Right lobe of liver (tissue), 6 donors: ENCODE results near the gene UBE2QL1. TPM values are rescaled to one million over a fixed set of nuclear protein-coding genes. Genes with fewer than 3 reads are reported as not detected.

ENCODE experiments used
- ATAC-seq, 4 donors: fragments of 200-7000 bp; cut with Tn5 transposase; one replicate each; pipeline ENCODE4 v1.9.1; 2020; ENCODE audit warnings: mild to moderate bottlenecking in 4 of 4, moderate library complexity in 4 of 4
- DNase-seq, 3 donors: peaks; one replicate each; pipeline ENCODE4 v3.0.0-alpha.2; 2020
- H3K27ac ChIP-seq, 3 donors: fragments of 200-600 bp; one replicate each; pipeline ENCODE4 v1.8.0; 2022
- H3K27me3 ChIP-seq, 2 donors: fragments of 200-600 bp; one replicate each; pipeline ENCODE4 v1.8.0; 2022
- H3K36me3 ChIP-seq, 4 donors: fragments of 200-600 bp; sonication (generic) in 1 of 4; one replicate each; pipeline versions ENCODE4 v1.5.1 to v1.8.0; 2017 to 2022; ENCODE audit warnings: control low read depth in 1 of 4
- H3K4me1 ChIP-seq, 4 donors: fragments of 200-600 bp; sonication (generic) in 1 of 4; one replicate each; pipeline versions ENCODE4 v1.5.1 to v1.8.0; 2017 to 2022; ENCODE audit warnings: control low read depth in 1 of 4
- H3K4me3 ChIP-seq, 3 donors: fragments of 200-600 bp; one replicate each; pipeline ENCODE4 v1.8.0; 2022
- H3K9me3 ChIP-seq, 4 donors: fragments of 200-600 bp; sonication (generic) in 1 of 4; one replicate each; pipeline versions ENCODE4 v1.5.1 to v1.8.0; 2017 to 2022; ENCODE audit warnings: control low read depth in 1 of 4
- CTCF ChIP-seq, 4 donors: fragments of 200-600 bp in 3 of 4; fragments of 450-650 bp in 1 of 4; IDR thresholded peaks; one replicate each; pipeline versions ENCODE4 v1.5.1 to v1.8.0; 2016 to 2022; ENCODE audit warnings: antibody characterized with exemption in 4 of 4, mild to moderate bottlenecking in 2 of 4
- POLR2A ChIP-seq: fragments of 450-650 bp; IDR thresholded peaks from one replicate; pipeline ENCODE4 v1.6.1; 2017; ENCODE audit warnings: antibody characterized with exemption, mild to moderate bottlenecking
- WGBS: methylation state at CpG from one replicate; pipeline ENCODE4 v1.1.6; 2018; ENCODE audit warnings: low coverage, low lambda C conversion rate; ENCODE audit not compliant: insufficient coverage; ENCODE audit errors: missing lambda C conversion rate; 5-methylcytosine and 5-hydroxymethylcytosine counted together
- intact Hi-C, 2 donors: fragments of 100-400 bp; cut with DNase I; formaldehyde crosslinking; loops; one replicate each; pipeline versions ENCODE4 v1.11.2 to v1.14.1; 2022
- total RNA-seq, 6 experiments: library from RNA; depleted of rRNA in 2 of 6; stranded (reverse); fragments of >200 nt in 2 of 6; fragmentation: NEBNext Ultra II Directional in 3 of 6; extraction: Animal tissue kit (Norgen Biotek cat#: 25700) in 3 of 6; gene quantifications; one replicate each; pipeline versions ENCODE4 v1.1.0 to v1.2.4, GENCODE V29; 2016 to 2023
- donor health status: DM: no; HTN: yes; CAD: no.
- donor health status: DM: no; HTN: no; CAD: no.
- donor health status: DM: no; HTN: no; CAD: no.
- donor health status: DM: no; HTN: yes; CAD: no.
- donor health status: DM: no; HTN: yes; CAD: no.

Gene UBE2QL1
- total RNA-seq, 6 experiments from 2014 or later = 0.20 to 0.74 (median 0.54) TPM

DNA sequence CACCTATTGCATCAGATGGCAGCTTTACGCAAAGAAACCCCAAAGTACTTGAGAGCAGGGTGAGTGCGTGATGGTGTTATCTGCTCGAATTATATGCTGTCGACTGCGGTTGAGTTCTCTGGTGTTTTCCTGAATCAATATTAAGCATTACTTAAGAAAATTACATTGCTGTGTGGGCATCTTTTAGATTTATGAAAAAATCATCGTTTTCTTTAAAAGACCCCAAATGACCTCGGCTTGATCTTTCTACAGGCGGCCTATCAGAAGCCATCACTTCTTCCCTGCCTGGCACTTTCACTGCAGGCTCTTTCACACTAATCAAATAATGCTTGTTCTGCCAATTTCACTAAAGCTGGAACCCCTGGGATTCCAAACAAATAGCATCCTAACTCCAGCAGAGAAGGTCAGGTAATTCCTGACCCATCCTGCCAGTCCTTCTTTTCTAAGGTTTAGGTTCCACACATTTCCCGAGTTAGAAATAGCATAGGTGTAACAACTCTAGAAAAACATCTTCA lies 1.7 kb downstream of the UBE2QL1 start:
- ATAC-seq (no peak), DNase-seq (no peak)
- Histone ChIP-seq H3K36me3 (no peaks in the 10 kb centered on the region), H3K9me3 (no peaks in the 10 kb centered on the region), H3K27me3 (no peaks in the 10 kb centered on the region), H3K27ac (no peak overlapping the region), H3K4me1 (peaks cover 0 to 5% (median 0%) of the 10 kb centered on the region in 4 donors), H3K4me3 (no peak overlapping the region)
- WGBS = 49% methylated on average over 9 of the region's 9 CpGs
- intact Hi-C loops = no loop called here
- TF ChIP-seq CTCF (IDR thresholded peaks at IDR 0.05) (no peak), POLR2A (no peak)

GRCh38 chr5:6452622-6453504 lies 4.2 kb downstream of the UBE2QL1 start:
- Histone ChIP-seq H3K27me3 (no peaks in the 10 kb centered on the region), H3K9me3 (no peaks in the 10 kb centered on the region), H3K27ac (no peak overlapping the region), H3K36me3 (no peaks in the 10 kb centered on the region), H3K4me1 (peaks cover 0 to 5% (median 0%) of the 10 kb centered on the region in 4 donors), H3K4me3 (no peak overlapping the region)
- no peak for TF ChIP-seq CTCF (IDR thresholded peaks at IDR 0.05)
- TF ChIP-seq POLR2A = no peak
- WGBS = 58% methylated on average over 5 of the region's 10 CpGs
- intact Hi-C loops = no loop called here
- no peak for DNase-seq
- no peak for ATAC-seq

DNA sequence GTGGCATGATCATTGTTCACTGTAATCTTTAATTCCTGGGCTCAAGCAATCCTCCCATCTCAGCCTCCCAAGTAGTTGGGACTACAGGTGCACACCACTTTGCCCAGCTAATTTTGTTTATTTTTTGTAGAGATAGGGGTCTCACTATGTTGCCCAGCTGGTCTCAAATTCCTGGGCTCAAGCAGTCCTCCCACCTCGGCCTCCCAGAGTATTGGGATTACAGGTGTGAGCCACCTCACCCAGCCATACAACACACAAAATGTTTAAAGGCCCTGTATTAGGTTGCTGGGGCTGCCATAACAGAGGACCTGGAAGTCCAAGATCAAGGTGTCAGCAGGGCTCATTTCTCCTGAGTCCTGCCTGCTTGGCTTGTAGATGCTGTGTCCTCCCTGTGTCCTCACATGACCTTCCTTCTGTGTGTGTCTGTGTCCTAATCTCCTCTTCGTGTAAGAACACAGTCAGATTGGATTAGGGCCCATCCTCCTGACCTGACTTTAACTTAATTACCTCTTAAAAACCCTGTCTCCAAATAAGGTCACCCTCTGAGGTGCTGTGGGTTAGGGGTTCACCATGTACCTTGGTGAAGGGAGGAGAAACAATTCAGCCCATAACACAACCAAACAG lies 5.4 kb downstream of the UBE2QL1 start:
- H3K36me3 ChIP-seq = no peaks in the 10 kb centered on the region
- DNase-seq (no peak), ATAC-seq (no peak)
- no peaks in the 10 kb centered on the region for H3K9me3 ChIP-seq
- H3K4me1 ChIP-seq = peaks cover 0 to 3% (median 0%) of the 10 kb centered on the region in 4 donors
- H3K27me3 ChIP-seq = no peaks in the 10 kb centered on the region
- intact Hi-C loops = no loop called here
- no peak for TF ChIP-seq POLR2A
- no peak for TF ChIP-seq CTCF (IDR thresholded peaks at IDR 0.05)
- no peak overlapping the region for H3K27ac ChIP-seq
- H3K4me3 ChIP-seq = no peak overlapping the region
- 68% methylated on average over 2 of the region's 2 CpGs for WGBS

DNA sequence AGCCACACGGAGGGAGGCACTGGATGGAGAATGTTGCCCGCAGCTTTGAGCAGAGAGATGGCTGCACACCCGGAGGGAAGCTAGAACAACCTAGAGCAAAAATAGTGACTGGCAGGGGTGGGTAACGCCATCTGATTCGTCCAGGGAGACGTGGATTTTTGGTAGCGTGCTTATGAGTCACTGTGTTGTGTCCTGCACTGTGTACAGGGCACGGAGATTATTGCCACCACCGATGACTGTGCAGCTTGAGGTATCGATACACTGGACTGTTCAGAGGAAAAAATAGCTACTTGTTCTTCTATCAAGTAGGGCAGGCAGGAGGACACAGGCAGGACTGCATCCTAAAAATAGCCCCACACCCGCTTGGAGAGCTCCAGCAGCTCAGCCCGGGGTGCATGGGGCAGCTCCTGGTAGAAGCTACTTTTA lies 6.0 kb downstream of the UBE2QL1 start:
- no peak for DNase-seq
- H3K4me1 ChIP-seq = no peaks in the 10 kb centered on the region
- ATAC-seq = no peak
- WGBS = 73% methylated on average over 11 of the region's 12 CpGs
- intact Hi-C loops = no loop called here
- H3K36me3 ChIP-seq = no peaks in the 10 kb centered on the region
- H3K4me3 ChIP-seq = no peak overlapping the region
- no peaks in the 10 kb centered on the region for H3K27me3 ChIP-seq
- TF ChIP-seq CTCF (IDR thresholded peaks at IDR 0.05) (no peak), POLR2A (no peak)
- no peak overlapping the region for H3K27ac ChIP-seq
- no peaks in the 10 kb centered on the region for H3K9me3 ChIP-seq
